Measurements from ENCODE around the gene LOXL3.
"Not testable (repeated sequence)": the region's sequence is repeated elsewhere in the genome, so short reads cannot be mapped to it uniquely, and the experiment has no call there.

The LOXL3 gene

GRCh38 chr2:74566754-74567085 lies 13.0 kb upstream of the LOXL3 start:
- H3K4me3 ChIP-seq (ENCODE audit: control insufficient read depth in 1 of 7, extremely low read depth in 1 of 7, insufficient read depth in 4 of 7, low read depth in 2 of 7, low read length in 6 of 7), result no peak overlapping the region

GRCh38 chr2:74566076-74566753 lies 12.5 kb upstream of the LOXL3 start:
- no peaks in the 10 kb centered on the region for H3K36me3 ChIP-seq (ENCODE audit: control insufficient read depth in 4 of 4, insufficient read depth in 4 of 4, low read length in 3 of 4)
- no peak overlapping the region for H3K4me3 ChIP-seq (ENCODE audit: control insufficient read depth in 1 of 7, extremely low read depth in 1 of 7, insufficient read depth in 4 of 7, low read depth in 2 of 7, low read length in 6 of 7)
- DNase-seq, result no peak
- 97% methylated on average over 4 of the region's 7 CpGs for WGBS (ENCODE audit: insufficient coverage)
- H3K27me3 ChIP-seq (replicated peaks in 2 of 5; ENCODE audit: control insufficient read depth in 4 of 5, insufficient read depth in 5 of 5, low read length in 4 of 5), result no peaks in the 10 kb centered on the region
- no peak overlapping the region for H3K27ac ChIP-seq (ENCODE audit: insufficient read depth in 1 of 2, low read depth in 1 of 2, low read length in 2 of 2, poor library complexity in 1 of 2, severe bottlenecking in 2 of 2)
- peaks cover 0 to 56% (median 14%) of the 10 kb centered on the region in 4 experiments for H3K4me1 ChIP-seq (ENCODE audit: control extremely low read depth in 1 of 4, control insufficient read depth in 4 of 4, insufficient read depth in 4 of 4, low read length in 3 of 4)
- ChIA-PET POLR2A (interaction anchor here (1.6 kb wide), 1 partner anchor 9 kb away, joined by 3 read pairs; no protein-coding TSS in a partner anchor), CTCF (interaction anchor here (1.0 to 4.5 kb wide), 6 partner anchors 8 to 177 kb away, joined by 3 to 23 read pairs (median 4); no protein-coding TSS in a partner anchor)
- H3K9me3 ChIP-seq (ENCODE audit: control extremely low read depth in 1 of 5, control insufficient read depth in 4 of 5, insufficient read depth in 2 of 5, low read depth in 1 of 5, low read length in 4 of 5), result no peaks in the 10 kb centered on the region

More at GRCh38 chr2:74566754-74567085, 13.0 kb upstream of the LOXL3 start:
- Histone ChIP-seq H3K9me3 (ENCODE audit: control extremely low read depth in 1 of 5, control insufficient read depth in 4 of 5, insufficient read depth in 2 of 5, low read depth in 1 of 5, low read length in 4 of 5) (no peaks in the 10 kb centered on the region), H3K36me3 (ENCODE audit: control insufficient read depth in 4 of 4, insufficient read depth in 4 of 4, low read length in 3 of 4) (no peaks in the 10 kb centered on the region), H3K4me1 (ENCODE audit: control extremely low read depth in 1 of 4, control insufficient read depth in 4 of 4, insufficient read depth in 4 of 4, low read length in 3 of 4) (peaks cover 0 to 54% (median 14%) of the 10 kb centered on the region in 4 experiments), H3K27me3 (replicated peaks in 2 of 5; ENCODE audit: control insufficient read depth in 4 of 5, insufficient read depth in 5 of 5, low read length in 4 of 5) (no peaks in the 10 kb centered on the region), H3K27ac (ENCODE audit: insufficient read depth in 1 of 2, low read depth in 1 of 2, low read length in 2 of 2, poor library complexity in 1 of 2, severe bottlenecking in 2 of 2) (no peak overlapping the region)
- CTCF ChIA-PET, result interaction anchor here (1.0 to 4.5 kb wide), 5 partner anchors 8 to 178 kb away, joined by 3 to 23 read pairs (median 5); no protein-coding TSS in a partner anchor
- DNase-seq, result no peak
- POLR2A ChIA-PET, result interaction anchor here (1.6 kb wide), 1 partner anchor 9 kb away, joined by 3 read pairs; no protein-coding TSS in a partner anchor

DNA sequence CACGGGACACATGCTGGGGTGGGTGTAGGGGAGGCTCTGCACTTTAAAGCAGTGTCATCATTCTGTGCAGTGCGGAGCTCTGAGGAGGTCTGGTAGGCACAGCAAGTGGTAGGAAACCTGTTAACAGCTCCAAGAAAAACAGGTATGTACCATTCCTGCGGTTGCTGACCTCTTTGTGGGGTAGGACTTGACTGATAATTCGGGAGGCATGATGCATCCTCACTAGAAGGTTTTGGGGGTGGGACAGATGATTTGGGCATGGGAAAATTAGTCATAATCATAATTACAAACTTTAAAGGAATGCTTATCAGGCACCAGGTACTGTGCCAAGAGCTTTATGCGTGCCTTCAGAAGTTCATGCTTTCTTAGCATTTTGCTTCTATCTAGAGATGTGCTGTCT lies 10.5 kb upstream of the LOXL3 start:
- 96% methylated on average over 4 of the region's 5 CpGs for WGBS (ENCODE audit: insufficient coverage)
- Histone ChIP-seq H3K9me3 (ENCODE audit: control extremely low read depth in 1 of 5, control insufficient read depth in 4 of 5, insufficient read depth in 2 of 5, low read depth in 1 of 5, low read length in 4 of 5) (no peaks in the 10 kb centered on the region), H3K27me3 (replicated peaks in 2 of 5; ENCODE audit: control insufficient read depth in 4 of 5, insufficient read depth in 5 of 5, low read length in 4 of 5) (no peaks in the 10 kb centered on the region), H3K27ac (ENCODE audit: insufficient read depth in 1 of 2, low read depth in 1 of 2, low read length in 2 of 2, poor library complexity in 1 of 2, severe bottlenecking in 2 of 2) (no peak overlapping the region), H3K36me3 (ENCODE audit: control insufficient read depth in 4 of 4, insufficient read depth in 4 of 4, low read length in 3 of 4) (no peaks in the 10 kb centered on the region), H3K4me3 (ENCODE audit: control insufficient read depth in 1 of 7, extremely low read depth in 1 of 7, insufficient read depth in 4 of 7, low read depth in 2 of 7, low read length in 6 of 7) (no peak overlapping the region), H3K4me1 (ENCODE audit: control extremely low read depth in 1 of 4, control insufficient read depth in 4 of 4, insufficient read depth in 4 of 4, low read length in 3 of 4) (peaks cover 0 to 54% (median 17%) of the 10 kb centered on the region in 4 experiments)
- ChIA-PET POLR2A (no interaction called here), CTCF (interaction anchor here (0.9 to 1.5 kb wide), 4 partner anchors 11 to 32 kb away, joined by 4 to 5 read pairs (median 4); no protein-coding TSS in a partner anchor)
- no peak for DNase-seq

DNA sequence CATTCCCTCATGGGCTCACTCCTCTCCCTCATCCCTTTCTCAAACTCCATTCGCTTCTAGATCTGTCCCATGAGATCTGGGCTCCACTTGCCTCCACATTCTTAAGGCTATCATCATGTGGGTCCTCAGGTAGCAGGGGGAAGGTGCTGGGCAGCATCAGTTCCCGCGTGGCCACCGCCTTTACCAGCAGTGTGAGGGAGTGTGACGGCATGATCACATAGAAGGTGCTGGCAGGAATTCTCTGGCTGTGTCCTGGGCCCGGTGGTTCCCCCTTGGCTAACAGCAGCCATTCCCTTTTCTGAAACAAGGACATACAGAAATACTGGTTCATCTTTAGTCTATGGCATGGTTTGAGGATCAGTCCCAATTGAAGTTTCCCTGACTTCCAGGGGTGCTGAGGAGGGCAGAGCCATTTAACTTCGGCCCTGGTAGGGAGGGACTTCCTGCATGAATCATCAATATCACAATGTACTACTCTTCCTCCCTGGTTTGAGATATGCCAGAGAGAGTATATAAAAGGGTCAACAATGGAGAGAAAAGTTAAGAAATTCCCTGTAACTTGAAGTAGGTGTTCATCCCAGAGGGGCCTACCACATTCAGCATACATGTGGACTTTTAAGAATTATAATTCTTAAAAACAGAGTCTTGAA lies 8.5 kb upstream of the LOXL3 start:
- Histone ChIP-seq H3K4me1 (ENCODE audit: control extremely low read depth in 1 of 4, control insufficient read depth in 4 of 4, insufficient read depth in 4 of 4, low read length in 3 of 4) (peaks cover 0 to 60% (median 15%) of the 10 kb centered on the region in 4 experiments), H3K4me3 (ENCODE audit: control insufficient read depth in 1 of 7, extremely low read depth in 1 of 7, insufficient read depth in 4 of 7, low read depth in 2 of 7, low read length in 6 of 7) (no peak overlapping the region), H3K27ac (ENCODE audit: insufficient read depth in 1 of 2, low read depth in 1 of 2, low read length in 2 of 2, poor library complexity in 1 of 2, severe bottlenecking in 2 of 2) (no peak overlapping the region), H3K27me3 (replicated peaks in 2 of 5; ENCODE audit: control insufficient read depth in 4 of 5, insufficient read depth in 5 of 5, low read length in 4 of 5) (no peaks in the 10 kb centered on the region), H3K36me3 (ENCODE audit: control insufficient read depth in 4 of 4, insufficient read depth in 4 of 4, low read length in 3 of 4) (peaks cover 0 to 10% (median under 1%) of the 10 kb centered on the region in 4 experiments), H3K9me3 (ENCODE audit: control extremely low read depth in 1 of 5, control insufficient read depth in 4 of 5, insufficient read depth in 2 of 5, low read depth in 1 of 5, low read length in 4 of 5) (no peaks in the 10 kb centered on the region)
- WGBS (ENCODE audit: insufficient coverage), result 94% methylated on average over 5 of the region's 7 CpGs
- CTCF ChIA-PET, result interaction anchor here (1.0 kb wide), 1 partner anchor 14 kb away, joined by 4 read pairs; no protein-coding TSS in a partner anchor
- POLR2A ChIA-PET, result no interaction called here
- peak in 1 of 3 donors; percentile 27 for DNase-seq

GRCh38 chr2:74561022-74561421 lies 7.3 kb upstream of the LOXL3 start:
- WGBS (ENCODE audit: insufficient coverage), result 100% methylated on average over 1 of the region's 1 CpG
- POLR2A ChIA-PET; H3K4me3 ChIP-seq (ENCODE audit: control insufficient read depth in 1 of 7, extremely low read depth in 1 of 7, insufficient read depth in 4 of 7, low read depth in 2 of 7, low read length in 6 of 7); H3K27me3 ChIP-seq (replicated peaks in 2 of 5; ENCODE audit: control insufficient read depth in 4 of 5, insufficient read depth in 5 of 5, low read length in 4 of 5); DNase-seq; H3K27ac ChIP-seq (ENCODE audit: insufficient read depth in 1 of 2, low read depth in 1 of 2, low read length in 2 of 2, poor library complexity in 1 of 2, severe bottlenecking in 2 of 2); H3K9me3 ChIP-seq (ENCODE audit: control extremely low read depth in 1 of 5, control insufficient read depth in 4 of 5, insufficient read depth in 2 of 5, low read depth in 1 of 5, low read length in 4 of 5): not testable (repeated sequence)
- peaks cover 0 to 64% (median 19%) of the 10 kb centered on the region in 4 experiments for H3K4me1 ChIP-seq (ENCODE audit: control extremely low read depth in 1 of 4, control insufficient read depth in 4 of 4, insufficient read depth in 4 of 4, low read length in 3 of 4)
- CTCF ChIA-PET, result interaction anchor here (1.0 to 6.1 kb wide), 2 partner anchors 15 kb away, joined by 4 to 35 read pairs; no protein-coding TSS in a partner anchor
- H3K36me3 ChIP-seq (ENCODE audit: control insufficient read depth in 4 of 4, insufficient read depth in 4 of 4, low read length in 3 of 4), result peaks cover 0 to 23% (median 11%) of the 10 kb centered on the region in 4 experiments

- peaks cover 0 to 66% (median 23%) of the 10 kb centered on the region in 4 experiments for H3K4me1 ChIP-seq (ENCODE audit: control extremely low read depth in 1 of 4, control insufficient read depth in 4 of 4, insufficient read depth in 4 of 4, low read length in 3 of 4)
- ChIA-PET CTCF (interaction anchor here (0.8 to 6.1 kb wide), 2 partner anchors 15 to 29 kb away, joined by 3 to 35 read pairs; no protein-coding TSS in a partner anchor), POLR2A (no interaction called here)
- H3K4me3 ChIP-seq (ENCODE audit: control insufficient read depth in 1 of 7, extremely low read depth in 1 of 7, insufficient read depth in 4 of 7, low read depth in 2 of 7, low read length in 6 of 7), result no peak overlapping the region
- no peaks in the 10 kb centered on the region for H3K9me3 ChIP-seq (ENCODE audit: control extremely low read depth in 1 of 5, control insufficient read depth in 4 of 5, insufficient read depth in 2 of 5, low read depth in 1 of 5, low read length in 4 of 5)
- no peak overlapping the region for H3K27ac ChIP-seq (ENCODE audit: insufficient read depth in 1 of 2, low read depth in 1 of 2, low read length in 2 of 2, poor library complexity in 1 of 2, severe bottlenecking in 2 of 2)
- WGBS (ENCODE audit: insufficient coverage), result 69% methylated on average over 3 of the region's 6 CpGs
- peaks cover 0 to 27% (median 11%) of the 10 kb centered on the region in 4 experiments for H3K36me3 ChIP-seq (ENCODE audit: control insufficient read depth in 4 of 4, insufficient read depth in 4 of 4, low read length in 3 of 4)
- no peak for DNase-seq
- H3K27me3 ChIP-seq (replicated peaks in 2 of 5; ENCODE audit: control insufficient read depth in 4 of 5, insufficient read depth in 5 of 5, low read length in 4 of 5), result no peaks in the 10 kb centered on the region
Measured at GRCh38 chr2:74560591-74560990, 6.8 kb upstream of the LOXL3 start.

DNA sequence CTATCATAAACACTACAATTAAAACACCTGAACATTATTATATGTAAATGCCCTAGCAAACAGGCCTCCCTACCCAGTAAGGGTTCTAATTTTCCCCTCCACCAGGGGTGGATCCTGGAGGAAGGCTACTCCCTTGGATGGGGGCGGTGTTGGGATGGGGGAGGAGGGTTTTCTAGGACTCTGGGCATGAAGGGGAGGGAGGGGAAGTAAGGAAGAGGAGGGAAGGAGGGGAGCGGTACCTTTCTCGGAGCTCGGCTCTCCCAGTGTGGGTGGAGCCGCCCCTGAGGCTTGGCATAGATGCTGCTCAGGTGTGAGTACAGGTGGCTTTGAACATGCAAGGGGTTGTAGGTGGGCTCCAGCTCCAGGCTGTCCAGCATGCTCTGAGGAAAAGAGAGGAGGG lies 6.2 kb upstream of the LOXL3 start:
- POLR2A ChIA-PET, result no interaction called here
- peaks cover 0 to 69% (median 29%) of the 10 kb centered on the region in 4 experiments for H3K4me1 ChIP-seq (ENCODE audit: control extremely low read depth in 1 of 4, control insufficient read depth in 4 of 4, insufficient read depth in 4 of 4, low read length in 3 of 4)
- peaks cover 0 to 28% (median 11%) of the 10 kb centered on the region in 4 experiments for H3K36me3 ChIP-seq (ENCODE audit: control insufficient read depth in 4 of 4, insufficient read depth in 4 of 4, low read length in 3 of 4)
- no peaks in the 10 kb centered on the region for H3K27me3 ChIP-seq (replicated peaks in 2 of 5; ENCODE audit: control insufficient read depth in 4 of 5, insufficient read depth in 5 of 5, low read length in 4 of 5)
- H3K9me3 ChIP-seq (ENCODE audit: control extremely low read depth in 1 of 5, control insufficient read depth in 4 of 5, insufficient read depth in 2 of 5, low read depth in 1 of 5, low read length in 4 of 5), result no peaks in the 10 kb centered on the region
- no peak for DNase-seq
- no peak overlapping the region for H3K4me3 ChIP-seq (ENCODE audit: control insufficient read depth in 1 of 7, extremely low read depth in 1 of 7, insufficient read depth in 4 of 7, low read depth in 2 of 7, low read length in 6 of 7)
- CTCF ChIA-PET, result interaction anchor here (0.7 to 6.1 kb wide), 5 partner anchors 8 to 28 kb away, joined by 3 to 35 read pairs (median 23); no protein-coding TSS in a partner anchor
- 93% methylated on average over 3 of the region's 5 CpGs for WGBS (ENCODE audit: insufficient coverage)
- no peak overlapping the region for H3K27ac ChIP-seq (ENCODE audit: insufficient read depth in 1 of 2, low read depth in 1 of 2, low read length in 2 of 2, poor library complexity in 1 of 2, severe bottlenecking in 2 of 2)

Measured in common myeloid progenitor, CD34-positive (primary cell).